ENCODE results near the gene PRDX3. TPM values are rescaled to one million over a fixed set of nuclear protein-coding genes. Genes with fewer than 3 reads are reported as not detected.

PRDX3 gene
- total RNA-seq: 125 and 170 TPM in 2 replicates

GRCh38 chr10:119178372-119179119, at the start of gene PRDX3:
Gene PRDX3 (minus strand): TSS chr10:119178812. CDS start chr10:119178790, 22 bp downstream.

GRCh38 chr10:119207366-119207666, 28.7 kb upstream of the PRDX3 start, which contains the start of gene GRK5:
Gene GRK5 (plus strand): TSS chr10:119207571. CDS start chr10:119207918, 347 bp downstream.

GRCh38 chr10:119165171-119166117, 13.2 kb downstream of the PRDX3 start, which contains the start of gene SFXN4:
Gene SFXN4 (minus strand): TSS chr10:119165714. CDS start chr10:119165647, 67 bp downstream.

Other genes with a start within 250 kb of the PRDX3 start
- 0.18 and 0.85 TPM in 2 replicates for gene NANOS1, start 149.1 kb downstream of the PRDX3 start, total RNA-seq
- 101 and 103 TPM in 2 replicates for gene EIF3A, start 98.0 kb downstream of the PRDX3 start, total RNA-seq
- 45.3 and 53.7 TPM in 2 replicates for gene DENND10, start 74.7 kb downstream of the PRDX3 start, total RNA-seq
- 11.6 and 14.7 TPM in 2 replicates for gene SFXN4, start 13.1 kb downstream of the PRDX3 start, total RNA-seq
- 43.9 and 48.8 TPM in 2 replicates for gene GRK5, start 28.8 kb upstream of the PRDX3 start, total RNA-seq

Data from endothelial cell of coronary artery (primary cell).